Liver (tissue), 9 donors: ENCODE results near the gene AFF2. TPM values are rescaled to one million over a fixed set of nuclear protein-coding genes. Genes with fewer than 3 reads are reported as not detected.

Experiments
- DNase-seq: peaks from one replicate; pipeline ENCODE4 v3.0.0-alpha.2; 2017; ENCODE audit warnings: low spot score
- H3K27ac ChIP-seq, 2 donors: one replicate each; pipeline ENCODE4 v1.7.0; 2013; ENCODE audit warnings: inconsistent platforms in 2 of 2, low read length in 2 of 2, control low read depth in 1 of 2, low read depth in 1 of 2, mild to moderate bottlenecking in 1 of 2
- H3K27me3 ChIP-seq, 4 donors: one replicate each; pipeline versions ENCODE4 v1.6.1 to v1.7.0; 2013; ENCODE audit warnings: low read length in 3 of 4, inconsistent platforms in 1 of 4, mild to moderate bottlenecking in 1 of 4, moderate library complexity in 1 of 4; ENCODE audit not compliant: control insufficient read depth in 4 of 4, insufficient read depth in 4 of 4
- H3K36me3 ChIP-seq, 4 donors: one replicate each; pipeline versions ENCODE4 v1.6.1 to v1.7.0; 2013; ENCODE audit warnings: low read length in 3 of 4, mild to moderate bottlenecking in 3 of 4, low read depth in 1 of 4, moderate library complexity in 1 of 4; ENCODE audit not compliant: control insufficient read depth in 4 of 4, insufficient read depth in 3 of 4
- H3K4me1 ChIP-seq, 4 donors: one replicate each; pipeline versions ENCODE4 v1.6.1 to v1.7.0; 2013; ENCODE audit warnings: low read length in 3 of 4, mild to moderate bottlenecking in 3 of 4, moderate library complexity in 1 of 4; ENCODE audit not compliant: control insufficient read depth in 4 of 4, insufficient read depth in 4 of 4
- H3K4me3 ChIP-seq, 3 donors: one replicate each; pipeline versions ENCODE4 v1.6.1 to v1.7.0; 2013; ENCODE audit warnings: low read length in 3 of 3, control low read depth in 1 of 3, low read depth in 1 of 3, mild to moderate bottlenecking in 1 of 3
- H3K9ac ChIP-seq, 2 donors: one replicate each; pipeline ENCODE4 v1.7.0; 2013; ENCODE audit warnings: low read length in 2 of 2, mild to moderate bottlenecking in 2 of 2, moderate library complexity in 2 of 2, control low read depth in 1 of 2, low read depth in 1 of 2
- H3K9me3 ChIP-seq, 4 donors: one replicate each; pipeline versions ENCODE4 v1.6.1 to v1.7.0; 2013; ENCODE audit warnings: low read length in 3 of 4; ENCODE audit not compliant: control insufficient read depth in 4 of 4
- CTCF ChIP-seq: fragments of 150-350 bp; IDR thresholded peaks from 2 replicates; pipeline ENCODE4 v1.5.1; 2017; ENCODE audit warnings: improper control_type of control experiment, low read depth, low read length; ENCODE audit not compliant: missing input control
- EGR1 ChIP-seq, 2 donors: IDR thresholded peaks; 2 replicates each; pipeline ENCODE4 v1.6.1; 2016 to 2018; ENCODE audit warnings: antibody characterized with exemption in 2 of 2, low read depth in 2 of 2
- FOXA1 ChIP-seq: IDR thresholded peaks from 2 replicates; pipeline ENCODE4 v1.6.1; 2016; ENCODE audit warnings: antibody characterized with exemption
- FOXA2 ChIP-seq: IDR thresholded peaks from 2 replicates; pipeline ENCODE4 v1.6.1; 2016; ENCODE audit warnings: antibody characterized with exemption
- GABPA ChIP-seq, 2 donors: IDR thresholded peaks in 1 of 2; conservative IDR thresholded peaks in 1 of 2; 2 replicates each; pipeline ENCODE4 v1.6.1; 2016; ENCODE audit warnings: antibody characterized with exemption in 2 of 2, mild to moderate bottlenecking in 1 of 2, moderate library complexity in 1 of 2
- HNF4A ChIP-seq, 2 donors: conservative IDR thresholded peaks; 2 replicates each; pipeline ENCODE4 v1.6.1; 2016; ENCODE audit warnings: antibody characterized with exemption in 2 of 2, mild to moderate bottlenecking in 2 of 2
- HNF4G ChIP-seq: IDR thresholded peaks from 2 replicates; pipeline ENCODE4 v1.6.1; 2016; ENCODE audit warnings: antibody characterized with exemption
- JUND ChIP-seq, 2 donors: IDR thresholded peaks; 2 replicates each; pipeline ENCODE4 v1.6.1; 2016; ENCODE audit warnings: antibody characterized with exemption in 2 of 2
- NR2F2 ChIP-seq: IDR thresholded peaks from 2 replicates; pipeline ENCODE4 v1.6.1; 2016; ENCODE audit warnings: antibody characterized with exemption
- RAD21 ChIP-seq, 2 donors: IDR thresholded peaks; 2 replicates each; pipeline ENCODE4 v1.6.1; 2016; ENCODE audit warnings: antibody characterized with exemption in 2 of 2, mild to moderate bottlenecking in 2 of 2
- REST ChIP-seq: IDR thresholded peaks from 2 replicates; pipeline ENCODE4 v1.6.1; 2016; ENCODE audit warnings: antibody characterized with exemption, mild to moderate bottlenecking
- RXRA ChIP-seq, 2 donors: IDR thresholded peaks; 2 replicates each; pipeline ENCODE4 v1.6.1; 2017 to 2018; ENCODE audit warnings: antibody characterized with exemption in 2 of 2, mild to moderate bottlenecking in 1 of 2
- SP1 ChIP-seq: IDR thresholded peaks from 2 replicates; pipeline ENCODE4 v1.6.1; 2018; ENCODE audit warnings: antibody characterized with exemption, mild to moderate bottlenecking
- TAF1 ChIP-seq: conservative IDR thresholded peaks from 2 replicates; pipeline ENCODE4 v1.6.1; 2016; ENCODE audit warnings: antibody characterized with exemption, mild to moderate bottlenecking
- YY1 ChIP-seq: IDR thresholded peaks from 2 replicates; pipeline ENCODE4 v1.6.1; 2016; ENCODE audit warnings: antibody characterized with exemption, mild to moderate bottlenecking
- polyA plus RNA-seq, 2 donors: library from polyadenylated mRNA; stranded (reverse) in 1 of 2; unstranded in 1 of 2; fragments of 200-250 nt in 1 of 2; fragments of >200 nt in 1 of 2; fragmentation: Nextera tagmentation in 1 of 2; extraction: Ambion mirVana in 1 of 2; gene quantifications; one replicate each; pipeline versions ENCODE4 v1.2.1 to v1.2.3, GENCODE V29; 2013 to 2015
- total RNA-seq, 2 donors: library from RNA; depleted of rRNA; stranded (reverse); fragments of >200 nt; gene quantifications; one replicate each; pipeline ENCODE4 v1.2.3, GENCODE V29; 2014
- TF ChIP-seq, protein P1 (sequence below): IDR thresholded peaks from 2 replicates; pipeline ENCODE4 v1.6.1; 2016; ENCODE audit warnings: antibody characterized with exemption
- TF ChIP-seq, protein P2 (sequence below): IDR thresholded peaks from 2 replicates; pipeline ENCODE4 v1.6.1; 2016; ENCODE audit warnings: antibody characterized with exemption
- TF ChIP-seq, protein P3 (sequence below): IDR thresholded peaks from 2 replicates; pipeline ENCODE4 v1.6.1; 2016; ENCODE audit warnings: antibody characterized with exemption
- donor health status: healthy.
- donor health status: healthy.
- donor health status: healthy.
- donor health status: healthy.
- donor health status: healthy.

Gene AFF2
- total and polyA plus RNA-seq, 4 donors: 0.01 to 1.6 (median 0.50) TPM; not detected in 1

GRCh38 chrX:148628621-148629020 is 128.2 kb downstream of the AFF2 start:
- H3K4me1 ChIP-seq: no peaks in the 10 kb centered on the region
- H3K4me3 ChIP-seq: no peak overlapping the region
- H3K27ac ChIP-seq: no peak overlapping the region
- no peak overlapping the region for H3K9ac ChIP-seq
- no peaks in the 10 kb centered on the region for H3K27me3 ChIP-seq
- no peak for DNase-seq
- H3K36me3 ChIP-seq: no peaks in the 10 kb centered on the region
- TF ChIP-seq YY1: no peak
- no peak for TF ChIP-seq HNF4G
- no peak for TF ChIP-seq JUND (IDR thresholded peaks at IDR 0.05)
- TF ChIP-seq HNF4A (conservative IDR thresholded peaks at IDR 0.05): no peak
- TF ChIP-seq, protein P1, sequence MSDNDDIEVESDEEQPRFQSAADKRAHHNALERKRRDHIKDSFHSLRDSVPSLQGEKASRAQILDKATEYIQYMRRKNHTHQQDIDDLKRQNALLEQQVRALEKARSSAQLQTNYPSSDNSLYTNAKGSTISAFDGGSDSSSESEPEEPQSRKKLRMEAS: no peak
- TF ChIP-seq CTCF: no peak
- no peak for TF ChIP-seq TAF1
- TF ChIP-seq, protein P2, sequence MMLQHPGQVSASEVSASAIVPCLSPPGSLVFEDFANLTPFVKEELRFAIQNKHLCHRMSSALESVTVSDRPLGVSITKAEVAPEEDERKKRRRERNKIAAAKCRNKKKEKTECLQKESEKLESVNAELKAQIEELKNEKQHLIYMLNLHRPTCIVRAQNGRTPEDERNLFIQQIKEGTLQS: no peak
- no peak for TF ChIP-seq GABPA (IDR thresholded peaks at IDR 0.05 in 1 of 2, conservative IDR thresholded peaks at IDR 0.05 in 1 of 2)
- no peak for TF ChIP-seq FOXA1
- no peak for TF ChIP-seq EGR1 (IDR thresholded peaks at IDR 0.05; ENCODE audit: low read depth in 2 of 2)
- TF ChIP-seq, protein P3, sequence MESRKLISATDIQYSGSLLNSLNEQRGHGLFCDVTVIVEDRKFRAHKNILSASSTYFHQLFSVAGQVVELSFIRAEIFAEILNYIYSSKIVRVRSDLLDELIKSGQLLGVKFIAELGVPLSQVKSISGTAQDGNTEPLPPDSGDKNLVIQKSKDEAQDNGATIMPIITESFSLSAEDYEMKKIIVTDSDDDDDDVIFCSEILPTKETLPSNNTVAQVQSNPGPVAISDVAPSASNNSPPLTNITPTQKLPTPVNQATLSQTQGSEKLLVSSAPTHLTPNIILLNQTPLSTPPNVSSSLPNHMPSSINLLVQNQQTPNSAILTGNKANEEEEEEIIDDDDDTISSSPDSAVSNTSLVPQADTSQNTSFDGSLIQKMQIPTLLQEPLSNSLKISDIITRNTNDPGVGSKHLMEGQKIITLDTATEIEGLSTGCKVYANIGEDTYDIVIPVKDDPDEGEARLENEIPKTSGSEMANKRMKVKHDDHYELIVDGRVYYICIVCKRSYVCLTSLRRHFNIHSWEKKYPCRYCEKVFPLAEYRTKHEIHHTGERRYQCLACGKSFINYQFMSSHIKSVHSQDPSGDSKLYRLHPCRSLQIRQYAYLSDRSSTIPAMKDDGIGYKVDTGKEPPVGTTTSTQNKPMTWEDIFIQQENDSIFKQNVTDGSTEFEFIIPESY: no peak
- TF ChIP-seq RXRA (IDR thresholded peaks at IDR 0.05): no peak
- no peak for TF ChIP-seq FOXA2
- no peak for TF ChIP-seq RAD21 (IDR thresholded peaks at IDR 0.05)
- TF ChIP-seq NR2F2: no peak
- TF ChIP-seq SP1: no peak
- TF ChIP-seq REST: no peak
- no peaks in the 10 kb centered on the region for H3K9me3 ChIP-seq
